AG04449 (cell line): ENCODE data around the gene RNF133.

Experiments used
- CTCF ChIA-PET: fragments of 350-600 bp; formaldehyde crosslinking; extraction: SDS; loops from one replicate; lab custom pipeline; 2021; ENCODE audit warnings: antibody characterized with exemption; lab: Yijun Ruan, JAX
- POLR2A ChIA-PET: fragments of 400-600, 350-600 bp; formaldehyde crosslinking; extraction: SDS; loops from one replicate; lab custom pipeline; 2020; ENCODE audit warnings: antibody characterized with exemption, inconsistent platforms; lab: Yijun Ruan, JAX
- DNase-seq: peaks from one replicate; pipeline ENCODE4 v3.0.0-alpha.2; 2010; ENCODE audit warnings: low read depth, low spot score
- H3K4me3 ChIP-seq: 2 replicates; pipeline ENCODE4 v1.5.1; 2011; ENCODE audit warnings: low read depth, mild to moderate bottlenecking, control low read depth, low read length
- CTCF ChIP-seq: IDR thresholded peaks from one replicate; pipeline ENCODE4 v1.5.1; 2011; ENCODE audit warnings: mild to moderate bottlenecking, moderate library complexity, low read length, control low read depth, inconsistent platforms; ENCODE audit not compliant: insufficient read depth; ENCODE audit errors: missing control alignments

Gene RNF133

GRCh38 chr7:122694697-122695096 is 4.2 kb downstream of the RNF133 start:
- POLR2A ChIA-PET = no interaction called here
- CTCF ChIA-PET = no interaction called here
- no peak for DNase-seq
- no peak for TF ChIP-seq CTCF
- no peak overlapping the region for H3K4me3 ChIP-seq

- TF ChIP-seq CTCF = no peak
- POLR2A ChIA-PET = no interaction called here
- CTCF ChIA-PET = no interaction called here
- DNase-seq = no peak
- no peak overlapping the region for H3K4me3 ChIP-seq
Measured at GRCh38 chr7:122692769-122693309, 6.1 kb downstream of the RNF133 start.

DNA sequence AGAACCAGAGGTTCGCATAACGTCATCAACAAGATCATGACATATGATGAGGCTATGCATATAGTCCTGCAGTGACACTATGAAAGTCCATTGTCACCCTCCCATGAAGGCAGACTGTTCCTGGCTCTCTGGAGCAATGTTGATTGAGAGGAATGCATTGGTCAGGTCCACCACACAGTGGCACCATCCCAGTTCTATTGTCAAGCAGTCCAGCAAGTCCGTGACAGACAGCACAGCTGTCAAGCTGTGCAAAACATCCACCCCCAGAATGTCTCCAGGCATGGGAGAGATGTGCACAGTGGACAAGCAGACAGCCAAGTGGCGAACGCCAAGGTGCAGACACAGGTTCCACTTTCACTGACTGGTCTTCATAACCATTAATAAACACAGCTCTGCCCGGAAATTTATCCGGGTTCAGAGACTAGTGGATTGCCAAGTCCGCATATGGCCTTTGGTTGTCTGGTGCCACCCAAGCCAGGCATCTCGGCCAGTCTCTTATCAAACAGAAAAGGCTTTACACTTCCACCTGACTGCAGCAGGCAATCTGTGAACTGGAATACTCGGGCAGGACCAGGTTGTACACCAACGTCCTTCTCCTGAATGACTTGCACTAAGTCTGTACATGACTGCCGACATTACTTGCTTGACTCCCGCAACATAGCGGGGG is 7.2 kb downstream of the RNF133 start:
- no peak for TF ChIP-seq CTCF
- POLR2A ChIA-PET = no interaction called here
- CTCF ChIA-PET = no interaction called here
- no peak for DNase-seq
- H3K4me3 ChIP-seq = no peak overlapping the region

- no peak for DNase-seq
Measured at GRCh38 chr7:122689346-122690109, 9.4 kb downstream of the RNF133 start.

GRCh38 chr7:122688400-122688998 is 10.4 kb downstream of the RNF133 start:
- no peak overlapping the region for H3K4me3 ChIP-seq
- no peak for TF ChIP-seq CTCF
- ChIA-PET CTCF (no interaction called here), POLR2A (no interaction called here)
- no peak for DNase-seq

More at GRCh38 chr7:122689346-122690109, 9.4 kb downstream of the RNF133 start:
- ChIA-PET CTCF (no interaction called here), POLR2A (no interaction called here)
- no peak overlapping the region for H3K4me3 ChIP-seq
- TF ChIP-seq CTCF = no peak

DNA sequence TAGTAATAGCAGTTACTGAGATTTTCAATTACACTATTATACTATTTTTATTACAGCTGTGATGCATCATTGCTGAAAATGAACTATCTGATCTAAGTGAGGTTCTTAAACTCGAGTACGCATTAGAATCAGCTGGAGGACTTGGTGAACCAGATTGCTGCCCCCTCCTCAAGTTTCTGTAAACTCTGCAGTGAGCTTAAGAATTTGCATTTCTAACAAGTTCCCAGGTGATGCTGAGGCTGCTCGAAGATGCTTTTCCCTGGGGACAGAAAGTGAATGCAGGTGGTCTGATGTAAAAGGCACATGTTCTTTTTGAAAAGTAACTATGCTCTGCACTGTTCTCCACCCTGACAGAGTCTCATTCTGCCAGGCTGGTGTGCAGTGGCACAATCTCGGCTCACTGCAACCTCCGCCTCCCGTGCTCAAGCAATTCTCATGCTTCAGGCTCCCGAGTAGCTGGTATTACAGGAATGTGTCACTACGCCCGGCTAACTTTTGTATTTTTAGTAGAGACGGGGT is 12.5 kb downstream of the RNF133 start:
- no peak overlapping the region for H3K4me3 ChIP-seq
- no peak for TF ChIP-seq CTCF
- POLR2A ChIA-PET = no interaction called here
- DNase-seq = no peak
- CTCF ChIA-PET = no interaction called here
